SK-N-SH (cell line): Measurements from ENCODE around the gene CELSR2.

Source experiments
- TEAD4 ChIP-seq: IDR thresholded peaks from 2 replicates; pipeline ENCODE4 v1.4.0; 2012; ENCODE audit warnings: mild to moderate bottlenecking, borderline replicate concordance; ENCODE audit not compliant: insufficient read depth
- TF ChIP-seq, protein P1 (sequence below): fragments of 200-600 bp; sonication (generic); IDR thresholded peaks from 2 replicates; pipeline ENCODE4 v1.6.1; 2017; ENCODE audit warnings: antibody characterized with exemption, mild to moderate bottlenecking, moderate library complexity
- TF ChIP-seq, protein P2 (sequence below): IDR thresholded peaks from 2 replicates; pipeline ENCODE4; 2012

DNA sequence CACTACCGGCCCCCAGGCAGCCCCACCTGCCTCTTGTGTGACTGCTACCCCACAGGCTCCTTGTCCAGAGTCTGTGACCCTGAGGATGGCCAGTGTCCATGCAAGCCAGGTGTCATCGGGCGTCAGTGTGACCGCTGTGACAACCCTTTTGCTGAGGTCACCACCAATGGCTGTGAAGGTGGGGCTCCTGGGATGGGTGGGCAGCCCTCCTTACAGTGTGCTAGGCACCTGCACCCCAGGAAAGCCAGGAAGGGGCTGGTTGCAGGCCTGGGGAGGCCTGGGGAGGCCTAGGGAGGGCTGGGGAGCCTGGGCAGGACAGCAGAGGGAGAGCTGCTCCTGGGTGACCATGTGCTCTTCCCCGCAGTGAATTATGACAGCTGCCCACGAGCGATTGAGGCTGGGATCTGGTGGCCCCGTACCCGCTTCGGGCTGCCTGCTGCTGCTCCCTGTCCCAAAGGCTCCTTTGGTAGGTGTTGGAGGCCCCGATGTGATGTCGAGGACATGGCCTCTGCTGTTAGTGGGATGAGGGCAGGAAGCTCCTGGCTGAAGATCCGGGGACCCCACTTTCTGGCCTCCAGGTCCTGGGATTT lies 16.5 kb downstream of the CELSR2 start:
- TF ChIP-seq, protein P1, sequence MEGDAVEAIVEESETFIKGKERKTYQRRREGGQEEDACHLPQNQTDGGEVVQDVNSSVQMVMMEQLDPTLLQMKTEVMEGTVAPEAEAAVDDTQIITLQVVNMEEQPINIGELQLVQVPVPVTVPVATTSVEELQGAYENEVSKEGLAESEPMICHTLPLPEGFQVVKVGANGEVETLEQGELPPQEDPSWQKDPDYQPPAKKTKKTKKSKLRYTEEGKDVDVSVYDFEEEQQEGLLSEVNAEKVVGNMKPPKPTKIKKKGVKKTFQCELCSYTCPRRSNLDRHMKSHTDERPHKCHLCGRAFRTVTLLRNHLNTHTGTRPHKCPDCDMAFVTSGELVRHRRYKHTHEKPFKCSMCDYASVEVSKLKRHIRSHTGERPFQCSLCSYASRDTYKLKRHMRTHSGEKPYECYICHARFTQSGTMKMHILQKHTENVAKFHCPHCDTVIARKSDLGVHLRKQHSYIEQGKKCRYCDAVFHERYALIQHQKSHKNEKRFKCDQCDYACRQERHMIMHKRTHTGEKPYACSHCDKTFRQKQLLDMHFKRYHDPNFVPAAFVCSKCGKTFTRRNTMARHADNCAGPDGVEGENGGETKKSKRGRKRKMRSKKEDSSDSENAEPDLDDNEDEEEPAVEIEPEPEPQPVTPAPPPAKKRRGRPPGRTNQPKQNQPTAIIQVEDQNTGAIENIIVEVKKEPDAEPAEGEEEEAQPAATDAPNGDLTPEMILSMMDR: no peak
- no peak for TF ChIP-seq TEAD4
- TF ChIP-seq, protein P2, sequence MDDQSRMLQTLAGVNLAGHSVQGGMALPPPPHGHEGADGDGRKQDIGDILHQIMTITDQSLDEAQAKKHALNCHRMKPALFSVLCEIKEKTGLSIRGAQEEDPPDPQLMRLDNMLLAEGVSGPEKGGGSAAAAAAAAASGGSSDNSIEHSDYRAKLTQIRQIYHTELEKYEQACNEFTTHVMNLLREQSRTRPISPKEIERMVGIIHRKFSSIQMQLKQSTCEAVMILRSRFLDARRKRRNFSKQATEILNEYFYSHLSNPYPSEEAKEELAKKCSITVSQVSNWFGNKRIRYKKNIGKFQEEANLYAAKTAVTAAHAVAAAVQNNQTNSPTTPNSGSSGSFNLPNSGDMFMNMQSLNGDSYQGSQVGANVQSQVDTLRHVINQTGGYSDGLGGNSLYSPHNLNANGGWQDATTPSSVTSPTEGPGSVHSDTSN: no peak
